Upper lobe of left lung (tissue), 4 donors: ENCODE results near the gene DUSP15.

Experiments
- EP300 ChIP-seq, 4 donors: sonication (generic); formaldehyde crosslinking; IDR thresholded peaks; one replicate each; pipeline ENCODE4 v1.5.1; 2017; ENCODE audit warnings: antibody characterized with exemption in 4 of 4, control low read depth in 2 of 4
- POLR2A ChIP-seq, 4 donors: fragments of 450-650 bp; IDR thresholded peaks; one replicate each; pipeline ENCODE4 v1.5.1; 2016 to 2017; ENCODE audit warnings: antibody characterized with exemption in 4 of 4, mild to moderate bottlenecking in 2 of 4
- TF ChIP-seq, protein P1 (sequence below), 6 experiments: fragments of 450-650 bp in 4 of 6; fragments of 200-600 bp in 2 of 6; sonication (generic) in 2 of 6; IDR thresholded peaks; one replicate each; pipeline ENCODE4 v1.5.1; 2016 to 2019; ENCODE audit warnings: antibody characterized with exemption in 6 of 6

DNA sequence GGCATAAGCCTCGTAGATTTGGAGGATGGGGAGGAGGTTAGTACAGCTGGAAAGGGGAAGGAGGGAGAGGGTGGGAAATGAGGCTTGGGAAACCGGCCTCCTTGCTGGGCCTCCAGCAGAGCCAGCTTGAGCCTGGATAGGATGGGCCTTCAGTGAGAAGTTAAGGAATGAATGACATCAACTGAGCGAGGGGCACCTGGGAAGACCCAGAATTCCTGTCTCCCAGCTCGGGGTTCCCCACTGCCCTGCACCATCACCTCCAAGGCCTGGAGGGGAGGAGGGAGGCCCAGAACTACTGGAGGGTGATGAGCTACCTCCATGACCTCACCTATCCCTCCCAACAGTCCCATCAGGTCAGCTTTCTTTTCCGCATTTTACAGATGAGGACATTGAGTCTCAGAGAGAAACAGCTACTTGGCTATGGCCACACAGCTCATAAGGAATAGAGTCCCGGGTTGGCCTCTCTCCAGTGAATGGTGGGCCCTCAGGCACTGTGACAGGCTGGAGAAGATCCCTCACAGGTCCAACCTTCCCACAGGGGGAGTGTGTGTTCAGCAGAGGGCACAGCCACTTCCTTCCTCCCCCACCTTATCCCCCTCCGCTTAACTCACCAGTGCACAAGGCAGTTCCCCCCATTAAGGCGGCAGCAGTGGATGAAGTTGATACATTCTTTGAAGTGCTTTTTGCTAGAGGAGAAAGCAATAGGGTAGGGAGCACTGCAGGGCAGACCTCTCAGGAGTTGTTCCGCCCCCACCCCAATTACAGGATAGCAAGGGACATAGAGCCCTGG lies 6.8 kb downstream of the DUSP15 start:
- TF ChIP-seq, protein P1, sequence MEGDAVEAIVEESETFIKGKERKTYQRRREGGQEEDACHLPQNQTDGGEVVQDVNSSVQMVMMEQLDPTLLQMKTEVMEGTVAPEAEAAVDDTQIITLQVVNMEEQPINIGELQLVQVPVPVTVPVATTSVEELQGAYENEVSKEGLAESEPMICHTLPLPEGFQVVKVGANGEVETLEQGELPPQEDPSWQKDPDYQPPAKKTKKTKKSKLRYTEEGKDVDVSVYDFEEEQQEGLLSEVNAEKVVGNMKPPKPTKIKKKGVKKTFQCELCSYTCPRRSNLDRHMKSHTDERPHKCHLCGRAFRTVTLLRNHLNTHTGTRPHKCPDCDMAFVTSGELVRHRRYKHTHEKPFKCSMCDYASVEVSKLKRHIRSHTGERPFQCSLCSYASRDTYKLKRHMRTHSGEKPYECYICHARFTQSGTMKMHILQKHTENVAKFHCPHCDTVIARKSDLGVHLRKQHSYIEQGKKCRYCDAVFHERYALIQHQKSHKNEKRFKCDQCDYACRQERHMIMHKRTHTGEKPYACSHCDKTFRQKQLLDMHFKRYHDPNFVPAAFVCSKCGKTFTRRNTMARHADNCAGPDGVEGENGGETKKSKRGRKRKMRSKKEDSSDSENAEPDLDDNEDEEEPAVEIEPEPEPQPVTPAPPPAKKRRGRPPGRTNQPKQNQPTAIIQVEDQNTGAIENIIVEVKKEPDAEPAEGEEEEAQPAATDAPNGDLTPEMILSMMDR (IDR thresholded peaks at IDR 0.05), result no peak
- TF ChIP-seq POLR2A (IDR thresholded peaks at IDR 0.05) (no peak), EP300 (IDR thresholded peaks at IDR 0.05) (no peak)
